Fibroblast of skin of left biceps (primary cell): Measurements from ENCODE around the gene PPME1.

ENCODE experiments used
- DNase-seq, 2 experiments: peaks; one replicate each; pipeline ENCODE4 v3.0.0-alpha.2; 2013; ENCODE audit warnings: low read depth in 2 of 2

The PPME1 gene

GRCh38 chr11:74280494-74280893, 109.4 kb downstream of the PPME1 start:
- DNase-seq = no peak

DNA sequence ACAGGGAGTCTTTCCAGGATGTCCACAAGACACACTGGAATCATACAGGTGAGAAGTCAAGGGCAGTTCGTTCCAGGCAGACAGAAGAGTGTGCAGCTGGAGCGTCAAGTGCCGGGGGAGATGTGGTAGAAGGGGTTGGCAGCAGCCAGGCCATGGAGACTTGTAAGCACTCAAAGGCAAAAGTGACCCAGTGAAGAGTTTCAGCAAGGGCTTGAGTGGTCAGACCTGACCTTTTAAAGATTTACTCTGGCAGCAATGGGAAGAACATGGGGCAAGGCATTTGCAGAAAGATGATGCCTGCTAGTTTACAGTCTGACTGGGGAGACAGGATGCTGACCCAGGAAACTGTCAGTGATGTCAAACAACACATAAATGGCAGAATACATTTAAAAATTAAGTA, 111.3 kb downstream of the PPME1 start:
- no peak for DNase-seq

DNA sequence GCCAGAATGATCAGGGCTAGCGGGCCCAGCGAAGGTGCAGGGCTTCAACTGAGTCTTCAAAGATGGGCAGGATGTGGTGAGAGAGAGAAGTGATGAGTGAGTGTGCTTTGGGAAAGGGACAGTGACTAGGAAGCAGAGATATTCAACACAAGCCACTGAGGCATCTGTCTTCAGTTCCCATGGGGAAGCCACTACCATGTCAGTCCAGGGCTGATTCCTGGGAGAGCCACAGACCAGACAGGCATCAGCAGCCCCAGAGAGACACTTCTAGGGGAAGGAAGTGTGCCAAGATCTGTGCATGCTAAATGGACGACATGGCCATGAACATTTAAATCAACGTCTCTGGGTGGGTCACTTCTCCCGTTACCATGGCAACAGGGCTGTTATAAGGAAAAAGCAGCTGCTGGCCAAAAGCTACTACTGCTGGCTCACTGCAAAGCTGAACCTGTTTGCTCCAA, 111.9 kb downstream of the PPME1 start:
- no peak for DNase-seq

GRCh38 chr11:74283580-74284180, 112.6 kb downstream of the PPME1 start:
- DNase-seq = no peak

DNA sequence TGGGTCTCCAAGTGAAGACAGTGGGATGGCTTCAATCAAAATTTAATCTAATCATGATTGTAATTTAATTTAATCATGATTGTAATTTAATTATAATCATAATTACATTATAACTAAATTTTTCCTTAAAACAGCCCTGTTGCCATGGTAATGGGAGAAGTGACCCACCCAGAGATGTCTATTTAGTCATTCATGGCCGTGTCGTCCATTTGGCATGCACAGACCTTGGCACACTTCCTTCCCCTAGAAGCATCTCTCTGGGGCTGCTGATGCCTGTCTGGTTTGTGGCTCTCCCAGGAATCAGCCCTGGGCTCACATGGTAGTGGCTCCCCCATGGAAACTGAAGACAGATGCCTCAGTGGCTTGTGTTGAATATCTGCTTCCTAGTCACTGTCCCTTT, 113.4 kb downstream of the PPME1 start:
- DNase-seq = no peak

GRCh38 chr11:74288161-74288560, 117.1 kb downstream of the PPME1 start:
- peak; percentile 87 to 90 for DNase-seq

- no peak for DNase-seq
These were observed 117.8 kb downstream of the PPME1 start for GRCh38 chr11:74288911-74289310.

DNA sequence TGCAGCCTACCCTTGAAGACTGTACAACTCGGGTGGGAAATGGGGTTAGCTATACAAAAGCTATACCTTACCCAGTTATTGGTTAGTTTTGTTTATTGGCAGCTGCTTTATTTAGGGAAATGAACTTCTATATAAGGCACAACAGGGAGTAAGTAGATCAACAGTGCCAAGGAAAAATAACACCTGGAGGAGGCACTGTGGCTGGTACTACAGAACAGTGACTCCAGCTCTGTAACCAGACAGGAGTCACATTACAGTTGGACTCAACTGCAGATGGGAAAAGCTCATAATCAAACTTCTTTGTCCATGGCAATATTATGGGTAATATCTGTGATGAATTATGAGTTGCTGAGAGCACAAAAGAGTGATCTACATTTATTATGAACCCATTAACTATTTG, 126.4 kb downstream of the PPME1 start:
- no peak for DNase-seq

DNA sequence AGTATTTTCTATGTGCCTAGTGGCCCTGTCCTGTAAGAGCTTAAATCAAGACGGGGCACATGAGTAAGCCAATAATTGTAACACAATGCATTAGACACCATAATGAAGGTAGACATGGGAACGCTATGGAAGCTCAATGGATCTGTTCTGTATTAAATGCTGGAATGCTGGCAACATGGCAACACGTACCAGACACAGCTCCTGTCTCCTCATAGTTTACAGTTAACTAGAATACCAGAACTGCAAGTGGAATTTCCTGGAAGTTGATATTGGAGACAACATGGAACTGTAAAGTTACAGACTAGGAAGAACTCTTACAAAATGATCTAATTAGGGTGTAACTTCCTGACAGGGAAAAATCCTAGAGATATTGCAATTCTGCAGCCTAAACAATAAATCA, 127.9 kb downstream of the PPME1 start:
- no peak for DNase-seq
